Spinal cord (tissue), 10 donors: ENCODE data around the gene HLA-B. TPM values are rescaled to one million over a fixed set of nuclear protein-coding genes. Genes with fewer than 3 reads are reported as not detected.

ENCODE experiments used
- DNase-seq, 6 donors: peaks; one replicate each; pipeline versions ENCODE4 v3.0.0 to v3.0.0-alpha.2; 2013 to 2015; ENCODE audit warnings: low spot score in 6 of 6, low read depth in 4 of 6
- H3K27ac ChIP-seq: one replicate; pipeline ENCODE4 v1.5.1; 2013; ENCODE audit warnings: low read depth, low read length, control low read depth
- H3K27me3 ChIP-seq: one replicate; pipeline ENCODE4 v1.6.1; 2013; ENCODE audit warnings: low read length; ENCODE audit not compliant: control insufficient read depth, insufficient read depth
- H3K36me3 ChIP-seq: one replicate; pipeline ENCODE4 v1.6.1; 2013; ENCODE audit warnings: low read length; ENCODE audit not compliant: control insufficient read depth, insufficient read depth
- H3K4me1 ChIP-seq: one replicate; pipeline ENCODE4 v1.6.1; 2013; ENCODE audit warnings: low read length; ENCODE audit not compliant: control insufficient read depth, insufficient read depth
- H3K4me3 ChIP-seq: one replicate; pipeline ENCODE4 v1.5.1; 2013; ENCODE audit warnings: low read depth, low read length, control low read depth
- H3K9me3 ChIP-seq: one replicate; pipeline ENCODE4 v1.6.1; 2013; ENCODE audit warnings: low read length; ENCODE audit not compliant: control insufficient read depth, insufficient read depth
- WGBS: methylation state at CpG from one replicate; pipeline ENCODE4 v1.1.5; 2013; ENCODE audit warnings: missing lambda C conversion rate; ENCODE audit not compliant: insufficient coverage; 5-methylcytosine and 5-hydroxymethylcytosine counted together
- polyA plus RNA-seq, 2 donors: library from polyadenylated mRNA; unstranded; fragments of 120-200 nt; gene quantifications; one replicate each; pipeline ENCODE4 v1.2.1, GENCODE V29; 2013; ENCODE audit not compliant: insufficient read length in 2 of 2
- total RNA-seq, 2 donors: library from RNA; depleted of rRNA in 1 of 2; stranded (reverse); fragments of 120-200 nt in 1 of 2; fragments of >200 nt in 1 of 2; gene quantifications; one replicate each; pipeline versions ENCODE4 v1.2.3 to v1.2.4, GENCODE V29; 2013 to 2014
- donor health status: healthy.

Gene HLA-B
- total and polyA plus RNA-seq, 4 donors, result 126 to 189 (median 151) TPM

- 33% methylated on average over 1 of the region's 1 CpG for WGBS
- H3K36me3 ChIP-seq, result no peaks in the 10 kb centered on the region
- no peaks in the 10 kb centered on the region for H3K9me3 ChIP-seq
- no peaks in the 10 kb centered on the region for H3K27me3 ChIP-seq
- no peak overlapping the region for H3K4me3 ChIP-seq
- no peak overlapping the region for H3K27ac ChIP-seq
- no peaks in the 10 kb centered on the region for H3K4me1 ChIP-seq
- DNase-seq, result no peak
These were observed 30.0 kb upstream of the HLA-B start for GRCh38 chr6:31386977-31387376.

DNA sequence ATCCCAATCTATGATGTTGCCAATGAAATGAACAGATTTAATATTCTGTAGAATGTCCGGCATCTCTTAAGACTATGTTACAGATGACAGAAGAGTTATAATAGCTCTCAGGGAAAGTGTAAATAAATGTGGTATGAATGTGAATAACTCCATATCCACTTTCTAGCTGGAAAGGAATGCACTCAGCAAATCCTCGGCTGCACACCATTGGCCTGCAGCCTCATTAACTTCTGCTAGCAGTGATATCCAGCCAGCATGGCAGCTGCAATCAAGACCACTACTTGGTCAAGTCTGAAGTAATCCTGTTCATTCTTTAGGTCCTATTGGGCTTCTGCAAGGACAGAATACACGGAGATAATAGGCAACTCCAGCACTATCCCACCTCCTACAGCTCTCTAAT, 29.1 kb upstream of the HLA-B start:
- Histone ChIP-seq H3K4me3 (no peak overlapping the region), H3K9me3 (no peaks in the 10 kb centered on the region), H3K4me1 (no peaks in the 10 kb centered on the region), H3K27me3 (no peaks in the 10 kb centered on the region), H3K27ac (no peak overlapping the region), H3K36me3 (no peaks in the 10 kb centered on the region)
- 60% methylated on average over 1 of the region's 3 CpGs for WGBS
- DNase-seq, result no peak

- 67% methylated on average over 3 of the region's 3 CpGs for WGBS
- H3K27me3 ChIP-seq, result no peaks in the 10 kb centered on the region
These were observed 28.1 kb upstream of the HLA-B start for GRCh38 chr6:31385041-31385440.

GRCh38 chr6:31383149-31383548, 26.2 kb upstream of the HLA-B start:
- Histone ChIP-seq H3K36me3 (no peaks in the 10 kb centered on the region), H3K4me1 (no peaks in the 10 kb centered on the region), H3K9me3 (no peaks in the 10 kb centered on the region), H3K27me3 (no peaks in the 10 kb centered on the region), H3K4me3 (no peak overlapping the region), H3K27ac (no peak overlapping the region)
- WGBS, result 100% methylated on average over 1 of the region's 5 CpGs
- no peak for DNase-seq

More at GRCh38 chr6:31385041-31385440, 28.1 kb upstream of the HLA-B start:
- H3K9me3 ChIP-seq, result no peaks in the 10 kb centered on the region
- no peaks in the 10 kb centered on the region for H3K4me1 ChIP-seq
- DNase-seq, result no peak
- H3K4me3 ChIP-seq, result no peak overlapping the region
- no peaks in the 10 kb centered on the region for H3K36me3 ChIP-seq
- no peak overlapping the region for H3K27ac ChIP-seq

DNA sequence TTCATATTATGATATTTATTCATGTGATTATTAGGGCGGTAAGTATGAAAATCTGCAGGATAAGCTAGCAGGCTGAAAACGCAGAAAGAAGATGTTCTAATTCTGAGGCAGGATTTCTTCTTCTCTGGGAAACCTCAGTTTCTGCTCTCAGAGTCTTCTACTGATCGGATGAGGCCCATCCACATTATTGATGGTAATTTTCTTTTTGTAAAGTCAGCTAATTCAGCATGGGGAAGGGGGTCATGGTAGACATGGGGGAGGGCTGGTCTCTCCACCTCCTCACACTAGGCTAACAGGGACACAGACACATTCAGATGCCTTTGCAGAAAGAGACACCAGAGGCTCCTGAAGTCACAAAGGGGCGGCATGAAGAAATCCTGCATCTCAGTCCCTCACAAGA, 24.7 kb upstream of the HLA-B start:
- 44% methylated on average over 3 of the region's 4 CpGs for WGBS
- Histone ChIP-seq H3K27ac (no peak overlapping the region), H3K36me3 (no peaks in the 10 kb centered on the region), H3K4me3 (no peak overlapping the region), H3K4me1 (no peaks in the 10 kb centered on the region), H3K9me3 (no peaks in the 10 kb centered on the region), H3K27me3 (no peaks in the 10 kb centered on the region)
- DNase-seq, result no peak

DNA sequence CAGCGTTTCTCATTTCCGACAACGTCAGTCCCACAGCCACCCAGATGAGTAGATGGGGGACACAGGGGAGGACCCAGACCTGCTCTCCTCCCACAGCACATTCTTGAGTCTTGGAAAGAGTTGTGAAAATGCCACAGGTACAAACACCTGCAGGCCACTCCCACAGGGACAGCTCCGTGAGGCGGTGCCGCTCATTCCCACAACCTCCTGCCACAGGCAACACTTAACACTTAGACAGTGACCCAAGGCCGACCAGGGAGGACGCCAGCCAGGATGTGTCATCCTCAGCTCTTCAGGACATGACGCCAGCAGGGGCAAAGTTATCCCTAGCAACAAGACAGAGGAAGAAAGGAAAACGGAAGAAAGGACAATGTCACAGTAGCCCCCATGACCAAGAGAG, 22.9 kb upstream of the HLA-B start:
- Histone ChIP-seq H3K36me3 (no peaks in the 10 kb centered on the region), H3K4me3 (no peak overlapping the region), H3K4me1 (no peaks in the 10 kb centered on the region), H3K27ac (no peak overlapping the region), H3K9me3 (no peaks in the 10 kb centered on the region), H3K27me3 (no peaks in the 10 kb centered on the region)
- no peak for DNase-seq
- WGBS, result 23% methylated on average over 2 of the region's 10 CpGs

- H3K27me3 ChIP-seq, result no peaks in the 10 kb centered on the region
- H3K27ac ChIP-seq, result no peak overlapping the region
- H3K4me1 ChIP-seq, result no peaks in the 10 kb centered on the region
- no peaks in the 10 kb centered on the region for H3K9me3 ChIP-seq
- H3K4me3 ChIP-seq, result no peak overlapping the region
- H3K36me3 ChIP-seq, result no peaks in the 10 kb centered on the region
- no peak for DNase-seq
- 69% methylated on average over 6 of the region's 6 CpGs for WGBS
These were observed 21.7 kb upstream of the HLA-B start for GRCh38 chr6:31378721-31379103.

- no peak overlapping the region for H3K27ac ChIP-seq
- no peaks in the 10 kb centered on the region for H3K27me3 ChIP-seq
- H3K9me3 ChIP-seq, result no peaks in the 10 kb centered on the region
- 78% methylated on average over 5 of the region's 9 CpGs for WGBS
- H3K4me1 ChIP-seq, result no peaks in the 10 kb centered on the region
- no peaks in the 10 kb centered on the region for H3K36me3 ChIP-seq
- H3K4me3 ChIP-seq, result no peak overlapping the region
- DNase-seq, result no peak
These were observed 21.2 kb upstream of the HLA-B start for GRCh38 chr6:31378062-31378720.

DNA sequence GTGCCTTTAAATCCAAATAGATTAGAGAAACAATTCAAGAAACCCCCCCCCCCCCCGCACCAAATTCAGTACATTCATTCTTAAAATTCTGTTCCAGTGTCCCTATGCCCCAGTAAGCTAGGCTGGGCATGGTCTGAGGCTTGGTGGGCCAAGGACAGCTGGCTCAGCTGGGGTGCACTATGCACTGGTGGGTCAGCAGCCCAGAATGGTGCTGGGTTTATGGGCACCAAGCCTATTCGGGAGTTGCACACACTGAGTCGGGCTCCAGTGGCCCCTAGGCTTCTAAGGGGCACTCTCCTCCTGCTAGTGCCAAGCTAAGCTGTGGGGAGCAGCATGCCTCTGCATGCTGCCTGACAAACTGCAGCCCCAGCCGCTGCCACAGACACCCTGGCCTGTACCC, 20.1 kb upstream of the HLA-B start:
- H3K4me3 ChIP-seq, result no peak overlapping the region
- H3K27me3 ChIP-seq, result no peaks in the 10 kb centered on the region
- H3K36me3 ChIP-seq, result no peaks in the 10 kb centered on the region
- no peak for DNase-seq
- H3K9me3 ChIP-seq, result no peaks in the 10 kb centered on the region
- WGBS, result 75% methylated on average over 3 of the region's 4 CpGs
- no peak overlapping the region for H3K27ac ChIP-seq
- H3K4me1 ChIP-seq, result no peaks in the 10 kb centered on the region

- no peaks in the 10 kb centered on the region for H3K27me3 ChIP-seq
- no peaks in the 10 kb centered on the region for H3K36me3 ChIP-seq
- H3K9me3 ChIP-seq, result no peaks in the 10 kb centered on the region
- H3K4me1 ChIP-seq, result no peaks in the 10 kb centered on the region
- H3K27ac ChIP-seq, result no peak overlapping the region
- no peak overlapping the region for H3K4me3 ChIP-seq
- no peak for DNase-seq
These were observed 18.7 kb upstream of the HLA-B start for GRCh38 chr6:31375699-31376098.
